ENCODE measurements around the gene RET.

RET gene

GRCh38 chr10:43076876-43077420, at the start of gene RET:
Gene RET (plus strand): TSS chr10:43077069. CDS start chr10:43077259, 190 bp downstream.
- Histone ChIP-seq H3K9ac (ENCODE audit: low read depth, low read length) (no peak within 1 kb of the TSS), H3K4me1 (ENCODE audit: insufficient read depth, low read length) (no peaks in the 10 kb centered on the region), H4K20me1 (ENCODE audit: insufficient read depth, low read length) (no peaks in the 10 kb centered on the region; the same call in 1 of the 2 replicates), H3K4me3 (ENCODE audit: low read depth in 1 of 2, low read length in 2 of 2) (no peak within 1 kb of the TSS), H3K27me3 (ENCODE audit: insufficient read depth, low read length, poor library complexity) (no peaks in the 10 kb centered on the region), H3K4me2 (ENCODE audit: insufficient read depth, low read length) (no peak within 1 kb of the TSS), H3K9me3 (ENCODE audit: insufficient read depth, low read length, severe bottlenecking) (no peaks in the 10 kb centered on the region), H3K27ac (ENCODE audit: low read length) (no peak within 1 kb of the TSS), H3K36me3 (ENCODE audit: insufficient read depth, low read length) (no peaks in the 10 kb centered on the region), H3K79me2 (ENCODE audit: insufficient read depth, low read length) (no peaks in the 10 kb centered on the region), H2AFZ (ENCODE audit: low read depth, low read length) (no peak within 1 kb of the TSS)
- TF ChIP-seq EZH2 (IDR thresholded peaks at IDR 0.05; ENCODE audit: borderline replicate concordance, low read depth, low read length, severe bottlenecking) (no peak), CTCF (IDR thresholded peaks at IDR 0.05; ENCODE audit: borderline replicate concordance, extremely low read depth, low read length, poor library complexity, severe bottlenecking) (no peak)
- no peak for DNase-seq
- no peak for ATAC-seq (ENCODE audit: insufficient read depth, low read depth)

GRCh38 chr10:43027331-43027955, 49.4 kb upstream of the RET start:
- no peaks in the 10 kb centered on the region for H3K4me1 ChIP-seq (ENCODE audit: insufficient read depth, low read length)
- no peaks in the 10 kb centered on the region for H3K36me3 ChIP-seq (ENCODE audit: insufficient read depth, low read length)
- no peaks in the 10 kb centered on the region for H4K20me1 ChIP-seq (ENCODE audit: insufficient read depth, low read length)
- H3K27ac ChIP-seq (ENCODE audit: low read length): no peak overlapping the region
- H3K9ac ChIP-seq (ENCODE audit: low read depth, low read length): no peak overlapping the region
- H3K4me2 ChIP-seq (ENCODE audit: insufficient read depth, low read length): no peak overlapping the region
- ATAC-seq (ENCODE audit: insufficient read depth, low read depth): no peak
- H3K9me3 ChIP-seq (ENCODE audit: insufficient read depth, low read length, severe bottlenecking): peaks cover 4% of the 10 kb centered on the region
- no peaks in the 10 kb centered on the region for H3K79me2 ChIP-seq (ENCODE audit: insufficient read depth, low read length)
- DNase-seq: no peak
- TF ChIP-seq CTCF (IDR thresholded peaks at IDR 0.05; ENCODE audit: borderline replicate concordance, extremely low read depth, low read length, poor library complexity, severe bottlenecking) (no peak), EZH2 (IDR thresholded peaks at IDR 0.05; ENCODE audit: borderline replicate concordance, low read depth, low read length, severe bottlenecking) (no peak)
- no peaks in the 10 kb centered on the region for H3K27me3 ChIP-seq (ENCODE audit: insufficient read depth, low read length, poor library complexity)
- H2AFZ ChIP-seq (ENCODE audit: low read depth, low read length): no peak overlapping the region
- H3K4me3 ChIP-seq (ENCODE audit: low read depth in 1 of 2, low read length in 2 of 2): no peak overlapping the region

- Histone ChIP-seq H3K4me1 (ENCODE audit: insufficient read depth, low read length) (no peaks in the 10 kb centered on the region), H3K9ac (ENCODE audit: low read depth, low read length) (no peak overlapping the region), H3K27ac (ENCODE audit: low read length) (no peak overlapping the region), H3K36me3 (ENCODE audit: insufficient read depth, low read length) (no peaks in the 10 kb centered on the region), H3K27me3 (ENCODE audit: insufficient read depth, low read length, poor library complexity) (no peaks in the 10 kb centered on the region), H3K9me3 (ENCODE audit: insufficient read depth, low read length, severe bottlenecking) (peaks cover 10% of the 10 kb centered on the region), H4K20me1 (ENCODE audit: insufficient read depth, low read length) (no peaks in the 10 kb centered on the region), H3K79me2 (ENCODE audit: insufficient read depth, low read length) (no peaks in the 10 kb centered on the region), H3K4me2 (ENCODE audit: insufficient read depth, low read length) (no peak overlapping the region), H2AFZ (ENCODE audit: low read depth, low read length) (no peak overlapping the region), H3K4me3 (ENCODE audit: low read depth in 1 of 2, low read length in 2 of 2) (no peak overlapping the region)
- TF ChIP-seq CTCF (IDR thresholded peaks at IDR 0.05; ENCODE audit: borderline replicate concordance, extremely low read depth, low read length, poor library complexity, severe bottlenecking): no peak
- TF ChIP-seq EZH2 (IDR thresholded peaks at IDR 0.05; ENCODE audit: borderline replicate concordance, low read depth, low read length, severe bottlenecking): no peak
- ATAC-seq (ENCODE audit: insufficient read depth, low read depth): no peak
- no peak for DNase-seq
Measured at GRCh38 chr10:43028143-43028542, 48.7 kb upstream of the RET start.

Data from DND-41 (cell line).